HK-2 (cell line): ENCODE measurements around the gene CCDC137.
"Not testable (repeated sequence)": the region's sequence is repeated elsewhere in the genome, so short reads cannot be mapped to it uniquely, and the experiment has no call there.

Source experiments
- DNase-seq: peaks from one replicate; pipeline ENCODE4 v3.0.0-alpha.2; 2018; ENCODE audit not compliant: unreplicated experiment

The CCDC137 gene

GRCh38 chr17:81666342-81667191 lies at the start of gene CCDC137, which contains the start of gene OXLD1:
TSS of gene CCDC137 (plus strand) at chr17:81666737. CDS start at chr17:81666767, 30 bp downstream.
TSS of gene OXLD1 (minus strand) at chr17:81666605. CDS start at chr17:81666577, 28 bp downstream.
- peak; percentile 97 for DNase-seq

- DNase-seq = no peak
These were observed 49.7 kb upstream of the CCDC137 start for GRCh38 chr17:81616877-81617276.

- DNase-seq = not testable (repeated sequence)
These were observed 48.2 kb upstream of the CCDC137 start for GRCh38 chr17:81618307-81618706.

- DNase-seq = no peak
These were observed 44.9 kb upstream of the CCDC137 start for GRCh38 chr17:81621494-81622130.

- DNase-seq = no peak
These were observed 36.3 kb upstream of the CCDC137 start for GRCh38 chr17:81630274-81630673.

- no peak for DNase-seq
These were observed 35.1 kb upstream of the CCDC137 start for GRCh38 chr17:81631482-81631881.

GRCh38 chr17:81635431-81635830 lies 31.1 kb upstream of the CCDC137 start:
- DNase-seq = no peak

GRCh38 chr17:81635973-81636504 lies 30.5 kb upstream of the CCDC137 start:
- DNase-seq = no peak

GRCh38 chr17:81636505-81637288 lies 29.8 kb upstream of the CCDC137 start, which contains the start of the genes NPLOC4 and TSPAN10:
TSS of gene NPLOC4 (minus strand) at chr17:81637112. CDS start at chr17:81636930, 182 bp downstream.
TSS of gene TSPAN10 (plus strand) at chr17:81637196. CDS start at chr17:81642413, 5,217 bp downstream.
- peak; percentile 92 for DNase-seq

GRCh38 chr17:81638683-81639082 lies 27.9 kb upstream of the CCDC137 start:
- no peak for DNase-seq

GRCh38 chr17:81640011-81640410 lies 26.5 kb upstream of the CCDC137 start:
- DNase-seq = no peak

- DNase-seq = peak; percentile 76
These were observed 24.6 kb upstream of the CCDC137 start for GRCh38 chr17:81641825-81642489.

GRCh38 chr17:81644496-81644895 lies 22.0 kb upstream of the CCDC137 start:
- no peak for DNase-seq

- no peak for DNase-seq
These were observed 21.3 kb upstream of the CCDC137 start for GRCh38 chr17:81644976-81645952.

- no peak for DNase-seq
These were observed 19.5 kb upstream of the CCDC137 start for GRCh38 chr17:81646869-81647600.

- no peak for DNase-seq
These were observed 18.9 kb upstream of the CCDC137 start for GRCh38 chr17:81647640-81648012.

- no peak for DNase-seq
These were observed 18.4 kb upstream of the CCDC137 start for GRCh38 chr17:81648013-81648706.

- DNase-seq = no peak
These were observed 17.8 kb upstream of the CCDC137 start for GRCh38 chr17:81648707-81649085.

- no peak for DNase-seq
These were observed 15.6 kb upstream of the CCDC137 start for GRCh38 chr17:81650951-81651350.
